Measurements from ENCODE around the gene DMXL1.

- no peak for TF ChIP-seq POLR2A (IDR thresholded peaks at IDR 0.05; ENCODE audit: low read depth, low read length)
- no peak for TF ChIP-seq POLR2AphosphoS5 (IDR thresholded peaks at IDR 0.05; ENCODE audit: low read depth, low read length)
- no peak for TF ChIP-seq TAF1 (IDR thresholded peaks at IDR 0.05; ENCODE audit: borderline replicate concordance, low read depth, low read length)
These were observed 11.8 kb upstream of the DMXL1 start for GRCh38 chr5:119058979-119059529.

All from GM12892 (cell line).